Neural cell (in vitro differentiated cells): ENCODE results near the gene CCDC190.

Source experiments
- CTCF ChIP-seq: fragments of 450-650 bp; IDR thresholded peaks from 2 replicates; pipeline ENCODE4 v1.5.1; 2014; ENCODE audit warnings: antibody characterized with exemption, mild to moderate bottlenecking, moderate library complexity; ENCODE audit not compliant: poor library complexity, severe bottlenecking
- EZH2 ChIP-seq: fragments of 200-600, 300-800 bp; shearing (Covaris generic), sonication (generic); IDR thresholded peaks from 2 replicates; pipeline ENCODE4 v1.6.1; 2014; ENCODE audit warnings: antibody characterized with exemption, low read length, borderline replicate concordance, mild to moderate bottlenecking; ENCODE audit not compliant: insufficient read depth, poor library complexity, severe bottlenecking
- MXI1 ChIP-seq: fragments of 450-650 bp; conservative IDR thresholded peaks from 2 replicates; pipeline ENCODE4 v1.6.1; 2014; ENCODE audit warnings: antibody characterized with exemption, mild to moderate bottlenecking; ENCODE audit not compliant: poor library complexity, severe bottlenecking
- POLR2AphosphoS5 ChIP-seq: IDR thresholded peaks from 2 replicates; pipeline ENCODE4 v1.6.1; 2012
- SMC3 ChIP-seq: fragments of 450-650 bp; conservative IDR thresholded peaks from 2 replicates; pipeline ENCODE4 v1.6.1; 2014; ENCODE audit warnings: antibody characterized with exemption, mild to moderate bottlenecking, moderate library complexity; ENCODE audit not compliant: poor library complexity

DNA sequence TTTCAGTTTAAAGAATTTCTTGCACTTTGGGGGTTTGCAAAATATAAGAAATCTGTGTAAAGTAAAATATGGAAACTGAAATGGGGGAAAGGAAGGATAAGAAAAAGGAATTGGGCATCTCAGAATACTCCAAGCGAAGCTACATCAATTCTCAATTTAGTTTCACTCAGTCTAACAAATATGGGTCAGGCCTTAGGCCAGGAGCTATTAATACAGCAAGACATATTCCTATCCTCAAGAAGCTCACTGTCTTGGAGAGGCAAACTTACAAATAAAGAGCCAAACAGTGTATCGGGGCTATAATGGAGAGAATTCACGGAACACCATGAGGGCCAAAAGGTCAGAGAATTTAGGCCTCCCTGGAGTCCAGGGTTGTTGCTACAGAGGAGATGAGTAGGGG, 43.0 kb upstream of the CCDC190 start:
- TF ChIP-seq CTCF (no peak), POLR2AphosphoS5 (no peak), EZH2 (no peak), SMC3 (no peak), MXI1 (no peak)
